PC-9 (cell line): Measurements from ENCODE around the gene CEP57.

Experiments
- CTCF ChIP-seq: fragments of 200-600 bp; sonication (generic); conservative IDR thresholded peaks from 2 replicates; pipeline ENCODE4 v1.6.1; 2017; ENCODE audit warnings: mixed run types, antibody characterized with exemption, mild to moderate bottlenecking, moderate library complexity
- EZH2 ChIP-seq: fragments of 200-600 bp; sonication (generic); IDR thresholded peaks from 2 replicates; pipeline ENCODE4 v1.8.0; 2017; ENCODE audit warnings: antibody characterized with exemption, low read depth

GRCh38 chr11:95833378-95833777 is 43.1 kb downstream of the CEP57 start:
- no peak for TF ChIP-seq CTCF
- no peak for TF ChIP-seq EZH2
